HCT116 (cell line): ENCODE measurements around the gene RIMS4. TPM values are rescaled to one million over a fixed set of nuclear protein-coding genes. Genes with fewer than 3 reads are reported as not detected.

Experiments
- ATAC-seq: fragments of 200-7000 bp; cut with Tn5 transposase; 2 replicates; pipeline ENCODE4 v1.9.1; 2020; ENCODE audit warnings: mild to moderate bottlenecking, moderate library complexity
- BruUV-seq: library from RNA; stranded (reverse); fragments of 400-500 nt; replicated peaks from 2 replicates; lab custom pipeline; 2021; lab: Mats Ljungman, UMichigan
- CTCF ChIA-PET: fragments of 300-600 bp; sonication (Branson Sonifier 250); formaldehyde crosslinking; loops from one replicate; lab custom pipeline; 2021; ENCODE audit warnings: antibody characterized with exemption; lab: Charles Lee
- POLR2A ChIA-PET: fragments of 300-600, 350-600 bp; sonication (Branson Sonifier 250); formaldehyde crosslinking; loops from one replicate; lab custom pipeline; 2021; ENCODE audit warnings: antibody characterized with exemption; lab: Charles Lee
- RAD21 ChIA-PET, 2 experiments: fragments of 300-600 bp; sonication (Branson Sonifier 250); formaldehyde crosslinking; loops; one replicate each; lab custom pipeline; 2023; ENCODE audit warnings: low total read pairs in 2 of 2; ENCODE audit not compliant: uncharacterized antibody in 2 of 2, unreplicated experiment in 2 of 2, low non-redundant PET in 1 of 2; lab: Charles Lee
- DNase-seq: peaks from one replicate; pipeline ENCODE4 v3.0.0-alpha.2; 2010; ENCODE audit warnings: low read depth, low spot score
- H2AFZ ChIP-seq: fragments of 200-600 bp; shearing (Covaris generic), sonication (generic); 2 replicates; pipeline ENCODE4 v1.6.1; 2017; ENCODE audit warnings: low read depth, mixed run types, mixed read lengths, antibody characterized with exemption, low read length; ENCODE audit not compliant: poor library complexity, severe bottlenecking
- H3K27ac ChIP-seq: 2 replicates; pipeline ENCODE4 v1.5.1; 2012; ENCODE audit warnings: low read depth, low read length
- H3K27me3 ChIP-seq: fragments of 200-600 bp; sonication (generic); 2 replicates; pipeline ENCODE4 v1.6.1; 2016; ENCODE audit warnings: mixed run types, low read length, mixed read lengths; ENCODE audit not compliant: insufficient read depth
- H3K36me3 ChIP-seq, 2 experiments: fragments of 200-500 bp in 1 of 2; fragments of 200-600 bp in 1 of 2; sonication (Bioruptor generic) in 1 of 2; sonication (generic) in 1 of 2; 2 replicates each; pipeline versions ENCODE4 v1.5.1 to v1.6.1; 2014 to 2016; ENCODE audit warnings: low read length in 2 of 2, inconsistent platforms in 1 of 2, mixed read lengths in 1 of 2, mixed run types in 1 of 2; ENCODE audit not compliant: insufficient read depth in 2 of 2, control insufficient read depth in 1 of 2
- H3K4me1 ChIP-seq, 2 experiments: fragments of 200-600 bp in 1 of 2; sonication (generic) in 1 of 2; 2 replicates each; pipeline versions ENCODE4 v1.5.1 to v1.6.1; 2012 to 2017; ENCODE audit warnings: low read length in 2 of 2, inconsistent platforms in 1 of 2, mild to moderate bottlenecking in 1 of 2, mixed read lengths in 1 of 2, mixed run types in 1 of 2, moderate library complexity in 1 of 2; ENCODE audit not compliant: insufficient read depth in 2 of 2, control insufficient read depth in 1 of 2
- H3K4me2 ChIP-seq: fragments of 200-600 bp; sonication (generic); 2 replicates; pipeline ENCODE4 v1.6.1; 2017; ENCODE audit warnings: mixed run types, low read length, mixed read lengths
- H3K4me3 ChIP-seq, 2 experiments: fragments of 200-600 bp in 1 of 2; sonication (generic) in 1 of 2; replicated peaks in 1 of 2; 2 replicates each; pipeline ENCODE4 v1.5.1; 2011 to 2016; ENCODE audit warnings: low read length in 2 of 2, control low read depth in 1 of 2, low read depth in 1 of 2, mild to moderate bottlenecking in 1 of 2, mixed read lengths in 1 of 2, mixed run types in 1 of 2
- H3K79me2 ChIP-seq: fragments of 200-600 bp; sonication (generic); 2 replicates; pipeline ENCODE4 v1.6.1; 2017; ENCODE audit warnings: mild to moderate bottlenecking, mixed run types, low read length, moderate library complexity, mixed read lengths; ENCODE audit not compliant: insufficient read depth
- H3K9ac ChIP-seq: fragments of 200-600 bp; sonication (generic); 2 replicates; pipeline ENCODE4 v1.6.1; 2016; ENCODE audit warnings: low read length, mixed read lengths
- H3K9me2 ChIP-seq: fragments of 200-600 bp; sonication (generic), shearing (Covaris generic); 2 replicates; pipeline ENCODE4 v1.6.1; 2017; ENCODE audit warnings: mixed run types, mild to moderate bottlenecking, moderate library complexity; ENCODE audit not compliant: insufficient read depth
- H3K9me3 ChIP-seq, 2 experiments: fragments of 200-500 bp in 1 of 2; fragments of 200-600 bp in 1 of 2; sonication (Bioruptor generic) in 1 of 2; sonication (generic) in 1 of 2; 2 replicates each; pipeline ENCODE4 v1.6.1; 2014 to 2017; ENCODE audit warnings: low read length in 2 of 2, mixed read lengths in 2 of 2, inconsistent platforms in 1 of 2, low read depth in 1 of 2, mild to moderate bottlenecking in 1 of 2, mixed run types in 1 of 2, moderate library complexity in 1 of 2; ENCODE audit not compliant: control insufficient read depth in 1 of 2, insufficient read depth in 1 of 2
- H4K20me1 ChIP-seq: fragments of 200-600 bp; sonication (generic), shearing (Covaris generic); 2 replicates; pipeline ENCODE4 v1.6.1; 2017; ENCODE audit warnings: mixed run types, mild to moderate bottlenecking, moderate library complexity; ENCODE audit not compliant: insufficient read depth
- CEBPB ChIP-seq: IDR thresholded peaks from 2 replicates; pipeline ENCODE4 v1.6.1; 2012; ENCODE audit warnings: low read depth
- EGR1 ChIP-seq: IDR thresholded peaks from 2 replicates; pipeline ENCODE4 v1.6.1; 2012; ENCODE audit warnings: low read depth
- ELF1 ChIP-seq: IDR thresholded peaks from 2 replicates; pipeline ENCODE4 v1.6.1; 2012; ENCODE audit warnings: low read depth, borderline replicate concordance
- EZH2 ChIP-seq: fragments of 200-600 bp; sonication (generic); IDR thresholded peaks from 2 replicates; pipeline ENCODE4 v1.6.1; 2017; ENCODE audit warnings: antibody characterized with exemption, mixed run types
- EZH2phosphoT487 ChIP-seq: fragments of 200-600 bp; IDR thresholded peaks from 2 replicates; pipeline ENCODE4 v1.6.1; 2018; ENCODE audit warnings: antibody characterized with exemption, borderline replicate concordance
- FOSL1 ChIP-seq: IDR thresholded peaks from 2 replicates; pipeline ENCODE4 v1.6.1; 2012; ENCODE audit warnings: low read depth
- JUND ChIP-seq: IDR thresholded peaks from 2 replicates; pipeline ENCODE4 v1.6.1; 2012
- POLR2A ChIP-seq: IDR thresholded peaks from 2 replicates; pipeline ENCODE4 v1.7.0; 2011; ENCODE audit warnings: borderline replicate concordance; ENCODE audit not compliant: insufficient read depth, insufficient read length; ENCODE audit errors: extremely low read depth
- RAD21 ChIP-seq: IDR thresholded peaks from 2 replicates; pipeline ENCODE4 v1.6.1; 2012; ENCODE audit warnings: low read depth, mild to moderate bottlenecking
- SIN3A ChIP-seq: IDR thresholded peaks from 2 replicates; pipeline ENCODE4 v1.6.1; 2012; ENCODE audit warnings: low read depth
- SP1 ChIP-seq: IDR thresholded peaks from 2 replicates; pipeline ENCODE4 v1.6.1; 2012; ENCODE audit warnings: low read depth
- SRF ChIP-seq: IDR thresholded peaks from 2 replicates; pipeline ENCODE4 v1.6.1; 2012; ENCODE audit warnings: low read depth
- YY1 ChIP-seq: IDR thresholded peaks from 2 replicates; pipeline ENCODE4 v1.6.1; 2011; ENCODE audit warnings: low read length, low read depth, moderate library complexity, mild to moderate bottlenecking; ENCODE audit not compliant: insufficient replicate concordance; ENCODE audit errors: extremely low read depth
- ZFX ChIP-seq: fragments of 450-650 bp; IDR thresholded peaks from 2 replicates; pipeline ENCODE4 v1.6.1; 2017
- ZNF274 ChIP-seq: fragments of 200-500 bp; sonication (Bioruptor generic); IDR thresholded peaks from 2 replicates; pipeline ENCODE4 v1.6.1; 2014; ENCODE audit warnings: mild to moderate bottlenecking, low read depth, low read length, inconsistent platforms
- intact Hi-C: fragments of 100-400 bp; cut with micrococcal nuclease; formaldehyde crosslinking; loops from 2 replicates; pipeline ENCODE4 v1.10.0; 2022
- total RNA-seq: library from RNA; stranded (reverse); gene quantifications from one replicate; pipeline ENCODE4 v1.2.1, GENCODE V29; 2021; ENCODE audit not compliant: unreplicated experiment
- TF ChIP-seq, protein P1 (sequence below): IDR thresholded peaks from 2 replicates; pipeline ENCODE4 v1.6.1; 2012; ENCODE audit warnings: low read depth
- TF ChIP-seq, protein P2 (sequence below): IDR thresholded peaks from 2 replicates; pipeline ENCODE4 v1.6.1; 2012
- TF ChIP-seq, protein P3 (sequence below): IDR thresholded peaks from 2 replicates; pipeline ENCODE4 v1.6.1; 2011; ENCODE audit warnings: mild to moderate bottlenecking, low read length, moderate library complexity; ENCODE audit not compliant: insufficient replicate concordance; ENCODE audit errors: extremely low read depth

Gene RIMS4
- total RNA-seq, 1 experiment from 2014 or later = 0.05 TPM

DNA sequence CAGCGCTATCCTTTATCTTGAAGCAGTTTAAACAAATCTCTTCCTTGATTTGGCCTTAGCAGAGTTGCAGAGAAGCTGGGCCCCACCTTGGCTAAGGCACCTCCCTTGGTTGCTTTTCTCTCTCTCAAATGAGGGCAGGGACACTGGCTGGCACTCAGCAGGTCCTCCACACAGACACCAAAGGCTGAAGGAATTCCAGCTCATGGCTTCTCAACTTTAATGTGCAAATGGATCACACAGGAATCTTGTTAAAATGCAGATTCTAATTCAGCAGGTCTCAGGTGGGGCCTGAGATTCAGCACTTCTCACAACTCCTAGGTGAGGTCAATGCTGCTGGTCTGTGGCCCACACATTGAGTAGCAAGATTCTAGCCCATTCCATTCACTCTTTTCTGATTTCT lies 25.7 kb downstream of the RIMS4 start:
- H3K9me2 ChIP-seq = no peaks in the 10 kb centered on the region
- CTCF ChIA-PET = interaction anchor here (1.0 kb wide), 1 partner anchor 31 kb away, joined by 3 read pairs; no protein-coding TSS in a partner anchor
- TF ChIP-seq JUND = no peak
- TF ChIP-seq ZFX = no peak
- TF ChIP-seq SRF = no peak
- TF ChIP-seq ZNF274 = no peak
- TF ChIP-seq, protein P1, sequence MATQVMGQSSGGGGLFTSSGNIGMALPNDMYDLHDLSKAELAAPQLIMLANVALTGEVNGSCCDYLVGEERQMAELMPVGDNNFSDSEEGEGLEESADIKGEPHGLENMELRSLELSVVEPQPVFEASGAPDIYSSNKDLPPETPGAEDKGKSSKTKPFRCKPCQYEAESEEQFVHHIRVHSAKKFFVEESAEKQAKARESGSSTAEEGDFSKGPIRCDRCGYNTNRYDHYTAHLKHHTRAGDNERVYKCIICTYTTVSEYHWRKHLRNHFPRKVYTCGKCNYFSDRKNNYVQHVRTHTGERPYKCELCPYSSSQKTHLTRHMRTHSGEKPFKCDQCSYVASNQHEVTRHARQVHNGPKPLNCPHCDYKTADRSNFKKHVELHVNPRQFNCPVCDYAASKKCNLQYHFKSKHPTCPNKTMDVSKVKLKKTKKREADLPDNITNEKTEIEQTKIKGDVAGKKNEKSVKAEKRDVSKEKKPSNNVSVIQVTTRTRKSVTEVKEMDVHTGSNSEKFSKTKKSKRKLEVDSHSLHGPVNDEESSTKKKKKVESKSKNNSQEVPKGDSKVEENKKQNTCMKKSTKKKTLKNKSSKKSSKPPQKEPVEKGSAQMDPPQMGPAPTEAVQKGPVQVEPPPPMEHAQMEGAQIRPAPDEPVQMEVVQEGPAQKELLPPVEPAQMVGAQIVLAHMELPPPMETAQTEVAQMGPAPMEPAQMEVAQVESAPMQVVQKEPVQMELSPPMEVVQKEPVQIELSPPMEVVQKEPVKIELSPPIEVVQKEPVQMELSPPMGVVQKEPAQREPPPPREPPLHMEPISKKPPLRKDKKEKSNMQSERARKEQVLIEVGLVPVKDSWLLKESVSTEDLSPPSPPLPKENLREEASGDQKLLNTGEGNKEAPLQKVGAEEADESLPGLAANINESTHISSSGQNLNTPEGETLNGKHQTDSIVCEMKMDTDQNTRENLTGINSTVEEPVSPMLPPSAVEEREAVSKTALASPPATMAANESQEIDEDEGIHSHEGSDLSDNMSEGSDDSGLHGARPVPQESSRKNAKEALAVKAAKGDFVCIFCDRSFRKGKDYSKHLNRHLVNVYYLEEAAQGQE = no peak
- TF ChIP-seq EZH2 = no peak
- no peak for TF ChIP-seq ELF1
- TF ChIP-seq POLR2A = no peak
- TF ChIP-seq SIN3A = no peak
- TF ChIP-seq SP1 = no peak
- TF ChIP-seq, protein P2, sequence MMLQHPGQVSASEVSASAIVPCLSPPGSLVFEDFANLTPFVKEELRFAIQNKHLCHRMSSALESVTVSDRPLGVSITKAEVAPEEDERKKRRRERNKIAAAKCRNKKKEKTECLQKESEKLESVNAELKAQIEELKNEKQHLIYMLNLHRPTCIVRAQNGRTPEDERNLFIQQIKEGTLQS = no peak
- TF ChIP-seq, protein P3, sequence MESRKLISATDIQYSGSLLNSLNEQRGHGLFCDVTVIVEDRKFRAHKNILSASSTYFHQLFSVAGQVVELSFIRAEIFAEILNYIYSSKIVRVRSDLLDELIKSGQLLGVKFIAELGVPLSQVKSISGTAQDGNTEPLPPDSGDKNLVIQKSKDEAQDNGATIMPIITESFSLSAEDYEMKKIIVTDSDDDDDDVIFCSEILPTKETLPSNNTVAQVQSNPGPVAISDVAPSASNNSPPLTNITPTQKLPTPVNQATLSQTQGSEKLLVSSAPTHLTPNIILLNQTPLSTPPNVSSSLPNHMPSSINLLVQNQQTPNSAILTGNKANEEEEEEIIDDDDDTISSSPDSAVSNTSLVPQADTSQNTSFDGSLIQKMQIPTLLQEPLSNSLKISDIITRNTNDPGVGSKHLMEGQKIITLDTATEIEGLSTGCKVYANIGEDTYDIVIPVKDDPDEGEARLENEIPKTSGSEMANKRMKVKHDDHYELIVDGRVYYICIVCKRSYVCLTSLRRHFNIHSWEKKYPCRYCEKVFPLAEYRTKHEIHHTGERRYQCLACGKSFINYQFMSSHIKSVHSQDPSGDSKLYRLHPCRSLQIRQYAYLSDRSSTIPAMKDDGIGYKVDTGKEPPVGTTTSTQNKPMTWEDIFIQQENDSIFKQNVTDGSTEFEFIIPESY = no peak
- no peak for TF ChIP-seq YY1
- no peak for TF ChIP-seq EGR1
- no peak for TF ChIP-seq FOSL1
- no peak for TF ChIP-seq CEBPB
- no peak for TF ChIP-seq RAD21
- TF ChIP-seq EZH2phosphoT487 = no peak

More for the DNA sequence above, 25.7 kb downstream of the RIMS4 start:
- Histone ChIP-seq H3K27me3 (peaks cover 52% of the 10 kb centered on the region), H3K4me3 (no peak overlapping the region), H3K79me2 (no peaks in the 10 kb centered on the region), H3K36me3 (no peaks in the 10 kb centered on the region), H3K4me1 (no peaks in the 10 kb centered on the region), H3K4me2 (no peak overlapping the region), H3K9ac (no peak overlapping the region), H3K9me3 (no peaks in the 10 kb centered on the region), H4K20me1 (no peaks in the 10 kb centered on the region), H2AFZ (no peak overlapping the region), H3K27ac (no peak overlapping the region)
- intact Hi-C loops = no loop called here
- ATAC-seq = no peak
- POLR2A ChIA-PET = no interaction called here
- no peak for DNase-seq
- RAD21 ChIA-PET = no interaction called here
- BruUV-seq = no TSS peak
